Stimulated activated CD8-positive, alpha-beta memory T cell treated with anti-CD3 and anti-CD28 coated beads, Interleukin-2, amount 100 ng/mL, for 1 hour (primary cell): Measurements from ENCODE around the gene COL13A1.

Experiments
- DNase-seq, 2 donors: peaks; one replicate each; pipeline ENCODE4 v3.0.0-alpha.2; 2020; ENCODE audit warnings: low read depth in 2 of 2

Gene COL13A1

GRCh38 chr10:69801434-69802315 lies at the start of gene COL13A1:
COL13A1 (plus strand) TSS chr10:69801906; CDS start chr10:69802424, 518 bp downstream.
- no peak for DNase-seq

DNA sequence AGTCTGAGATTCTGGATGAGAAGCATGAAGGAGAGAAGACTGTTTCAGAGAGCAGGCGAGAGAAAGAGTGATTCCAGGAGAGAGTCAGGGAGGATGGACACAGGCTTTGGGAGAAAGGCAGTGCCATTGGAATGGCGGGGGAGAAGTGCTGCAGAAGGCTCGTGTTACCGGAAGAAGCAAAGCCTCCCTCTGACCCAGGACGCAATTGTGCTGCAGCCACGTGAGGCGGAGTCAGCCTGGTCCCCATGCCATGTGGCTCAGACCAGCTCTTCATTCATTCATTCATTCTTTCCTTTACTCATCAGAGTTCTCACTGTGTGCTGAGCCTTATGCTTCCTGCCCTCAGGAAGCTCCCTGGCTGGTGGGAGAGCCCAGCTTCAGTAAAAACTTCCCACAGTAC lies 49.2 kb upstream of the COL13A1 start:
- no peak for DNase-seq

DNA sequence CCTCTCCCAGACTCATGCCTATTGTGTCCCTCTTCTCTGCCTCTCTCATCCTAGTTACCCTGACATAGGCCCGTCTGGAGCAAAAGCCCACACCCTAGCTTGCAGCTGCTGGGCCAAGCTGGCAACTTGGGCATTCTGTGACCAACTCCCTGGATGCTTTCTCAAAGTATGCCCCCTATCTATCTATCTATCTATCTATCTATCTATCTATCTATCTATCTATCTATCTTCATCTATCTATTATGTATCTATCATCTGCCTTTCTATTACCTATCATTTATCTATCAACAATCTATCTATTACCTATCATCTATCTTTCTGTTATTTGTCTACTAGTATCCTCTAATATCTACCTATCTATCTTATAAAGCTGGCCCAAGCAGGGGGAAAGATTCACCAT lies 45.4 kb upstream of the COL13A1 start:
- no peak for DNase-seq

DNA sequence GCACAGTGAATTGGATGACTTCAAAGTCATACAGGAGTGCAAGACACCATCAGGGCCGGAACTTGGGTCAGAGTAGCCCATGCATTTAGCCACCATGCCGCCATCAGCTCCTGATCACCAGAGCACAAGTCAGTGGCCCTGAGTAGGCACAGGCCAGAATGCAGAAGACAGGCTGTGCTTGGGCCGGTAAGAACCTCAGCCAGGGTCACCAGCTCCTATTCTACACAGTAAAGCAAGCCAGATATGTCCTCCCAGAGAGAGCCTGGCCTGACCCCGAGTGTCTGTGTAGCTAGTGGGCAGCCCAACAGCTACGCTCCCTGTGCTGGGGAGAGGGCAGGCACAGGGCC lies 44.5 kb upstream of the COL13A1 start:
- no peak for DNase-seq

DNA sequence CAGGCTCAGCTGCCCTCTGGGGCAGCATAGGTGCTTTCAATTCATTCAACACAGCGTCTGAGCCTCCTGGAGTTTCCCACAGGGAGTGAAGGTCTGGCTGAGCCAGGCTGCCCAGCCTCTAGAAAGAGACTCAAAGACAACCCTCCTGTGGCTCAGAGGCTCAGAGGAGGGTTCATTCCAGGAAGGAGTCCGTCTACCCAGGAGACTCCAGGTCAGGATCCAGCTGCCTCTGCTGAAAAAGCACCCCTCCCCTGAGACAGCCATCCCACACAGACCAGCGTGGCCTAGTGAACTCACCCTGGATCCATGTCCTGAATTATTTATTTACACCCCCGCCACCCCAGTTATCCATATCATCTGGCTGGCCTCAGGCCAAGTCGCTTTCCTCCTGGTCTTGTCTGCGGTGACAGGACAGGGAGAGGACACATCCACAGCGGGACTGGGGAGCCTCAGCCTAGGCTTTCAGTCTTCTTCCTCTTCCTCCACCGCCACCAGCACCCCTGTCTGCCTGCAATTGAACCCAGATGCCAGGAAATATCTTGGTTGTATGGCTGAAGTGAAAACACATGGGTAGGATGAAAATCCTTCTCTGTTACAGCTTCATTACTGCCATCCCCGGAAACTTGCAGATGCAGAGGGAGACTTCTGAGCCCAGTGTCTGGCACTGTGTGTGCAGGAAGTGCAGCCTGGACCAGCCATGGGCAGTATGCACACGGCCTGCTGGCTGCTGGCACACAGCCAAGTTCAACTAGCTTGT lies 44.0 kb upstream of the COL13A1 start:
- no peak for DNase-seq

DNA sequence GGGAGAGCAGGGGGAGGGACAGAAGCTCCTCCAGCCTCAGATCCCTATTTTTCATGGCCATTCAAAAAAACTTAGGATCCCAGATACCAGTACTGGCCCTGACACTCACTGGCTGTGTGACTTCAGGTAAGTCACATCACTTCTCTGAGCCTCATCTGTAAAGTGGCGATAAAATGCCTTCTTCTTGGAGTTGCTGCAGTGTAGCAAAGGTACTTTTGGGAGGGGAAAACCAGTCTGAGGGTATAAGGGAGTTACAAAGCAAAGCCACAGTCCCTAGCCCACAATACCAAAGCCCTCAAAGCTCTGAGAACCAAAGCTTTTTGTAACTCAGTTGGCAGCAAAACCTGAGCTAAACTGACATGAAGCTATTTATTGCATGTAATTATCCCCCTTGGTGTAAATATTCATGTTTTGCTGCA lies 43.4 kb upstream of the COL13A1 start:
- no peak for DNase-seq

GRCh38 chr10:69759641-69760040 lies 42.1 kb upstream of the COL13A1 start:
- no peak for DNase-seq

DNA sequence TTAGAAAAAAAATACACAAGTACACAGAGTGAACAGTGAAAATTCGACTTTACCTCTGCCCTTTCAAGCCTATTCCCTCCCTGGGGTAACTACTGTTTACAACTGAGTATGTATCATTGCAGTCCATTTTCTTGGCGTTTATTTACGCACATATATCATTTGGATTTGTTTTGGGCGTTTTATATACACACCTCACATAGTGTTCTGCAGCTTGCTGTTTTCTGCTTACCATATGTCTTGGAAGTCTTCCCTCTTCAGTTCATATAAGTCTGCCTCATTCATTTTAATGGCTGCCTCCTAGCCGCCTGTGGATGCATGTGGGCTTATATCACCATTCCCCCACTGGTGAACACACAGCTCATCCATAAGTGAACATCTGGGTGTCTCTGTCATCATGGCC lies 41.6 kb upstream of the COL13A1 start:
- DNase-seq, result no peak

- no peak for DNase-seq
Observed at GRCh38 chr10:69761320-69761719, 40.4 kb upstream of the COL13A1 start.

GRCh38 chr10:69766161-69766910 lies 35.4 kb upstream of the COL13A1 start:
- DNase-seq, result no peak

DNA sequence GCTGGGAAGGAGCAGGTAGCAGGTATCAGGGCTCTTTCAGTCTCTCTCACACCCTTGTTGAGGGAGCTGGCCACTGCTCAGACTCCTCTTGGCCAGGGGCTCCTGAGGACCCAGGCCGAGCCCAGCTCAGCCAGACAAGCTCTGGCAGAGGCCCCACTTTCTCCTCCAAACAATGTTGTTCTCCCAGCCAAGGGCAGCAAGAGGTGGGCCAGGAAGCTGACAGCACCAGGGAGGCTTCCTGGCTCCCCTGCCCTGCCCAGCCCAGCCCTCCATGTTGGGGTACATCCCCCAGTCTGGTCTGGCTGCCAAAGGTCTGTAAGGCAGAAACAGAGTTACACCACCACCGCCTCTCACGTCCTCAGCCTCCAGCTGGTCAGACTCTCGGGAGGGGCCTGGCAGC lies 33.9 kb upstream of the COL13A1 start:
- no peak for DNase-seq

GRCh38 chr10:69768386-69768785 lies 33.3 kb upstream of the COL13A1 start:
- DNase-seq, result no peak

GRCh38 chr10:69769395-69769992 lies 32.2 kb upstream of the COL13A1 start:
- DNase-seq, result no peak

- DNase-seq, result no peak
Observed at GRCh38 chr10:69772933-69773704, 28.6 kb upstream of the COL13A1 start.

- no peak for DNase-seq
Observed at GRCh38 chr10:69774596-69774995, 27.1 kb upstream of the COL13A1 start.

GRCh38 chr10:69780077-69780476 lies 21.6 kb upstream of the COL13A1 start:
- DNase-seq, result no peak

DNA sequence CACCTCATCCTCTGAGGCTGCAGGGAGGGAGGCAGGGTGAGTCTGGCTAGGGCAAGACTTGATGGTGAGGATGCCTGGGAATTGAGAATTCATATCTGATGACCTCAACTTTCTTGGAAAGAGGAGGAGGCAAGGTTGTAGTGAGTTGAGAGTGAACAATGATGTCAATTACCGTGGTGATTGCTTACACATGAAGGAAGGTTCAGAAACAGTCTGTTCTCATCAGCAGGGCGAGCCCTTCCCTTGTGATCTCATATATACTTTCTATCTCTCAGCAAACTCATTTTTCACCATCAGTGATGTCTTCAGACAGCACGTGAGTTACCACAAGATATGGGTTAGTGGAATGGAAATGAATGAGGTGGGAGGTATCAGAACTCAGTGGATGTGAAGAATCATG lies 20.1 kb upstream of the COL13A1 start:
- no peak for DNase-seq

DNA sequence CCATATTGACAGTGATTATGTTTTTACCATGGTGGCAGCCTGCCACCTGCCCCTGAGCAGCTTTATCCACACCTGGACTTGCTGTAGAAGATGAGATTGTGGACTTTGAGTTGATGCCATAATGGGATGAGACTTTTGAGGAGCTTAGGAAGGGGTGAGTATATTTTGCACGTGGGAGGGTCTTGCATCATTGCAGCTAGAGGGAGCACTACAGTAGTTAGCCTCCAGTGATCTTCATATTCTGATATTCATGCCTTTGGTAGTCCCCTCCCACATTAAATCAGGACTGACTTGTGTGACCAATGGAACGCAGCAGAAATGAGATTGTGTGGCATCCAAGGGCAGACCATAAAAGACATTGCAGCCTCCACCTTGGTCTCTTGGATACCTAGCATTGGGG lies 18.2 kb upstream of the COL13A1 start:
- DNase-seq, result no peak

GRCh38 chr10:69786791-69787190 lies 14.9 kb upstream of the COL13A1 start:
- no peak for DNase-seq

- no peak for DNase-seq
Observed at GRCh38 chr10:69787681-69788080, 14.0 kb upstream of the COL13A1 start.

GRCh38 chr10:69789164-69789576 lies 12.5 kb upstream of the COL13A1 start:
- DNase-seq, result no peak
